WTC11 (cell line): Measurements from ENCODE around the gene FAM8A1. TPM values are rescaled to one million over a fixed set of nuclear protein-coding genes. Genes with fewer than 3 reads are reported as not detected.

Experiments
- ATAC-seq: fragments of 200-7000 bp; cut with Tn5 transposase; 2 replicates; pipeline ENCODE4 v1.10.0; 2021; ENCODE audit warnings: mild to moderate bottlenecking, moderate library complexity
- CTCF ChIA-PET: fragments of 300-600 bp; sonication (Branson Sonifier 250); formaldehyde crosslinking; loops from one replicate; lab custom pipeline; 2021; ENCODE audit warnings: antibody characterized with exemption; lab: Charles Lee
- POLR2A ChIA-PET: fragments of 350-600 bp; sonication (Branson Sonifier 250); formaldehyde crosslinking; loops from one replicate; lab custom pipeline; 2021; ENCODE audit warnings: antibody characterized with exemption; lab: Charles Lee
- DNase-seq: peaks from one replicate; pipeline ENCODE4 v3.0.0; 2021; ENCODE audit warnings: low spot score
- H3K27ac Mint-ChIP-seq: 2 replicates; pipeline ENCODE4 v1.8.0; 2021; ENCODE audit warnings: mixed read lengths
- H3K27me3 Mint-ChIP-seq: 2 replicates; pipeline ENCODE4 v1.8.0; 2021; ENCODE audit warnings: low read depth, mild to moderate bottlenecking, moderate library complexity, mixed read lengths
- H3K36me3 Mint-ChIP-seq: 2 replicates; pipeline ENCODE4 v1.8.0; 2021; ENCODE audit warnings: mixed read lengths
- H3K4me1 Mint-ChIP-seq: 2 replicates; pipeline ENCODE4 v1.8.0; 2022; ENCODE audit warnings: mixed read lengths
- H3K4me3 Mint-ChIP-seq: 2 replicates; pipeline ENCODE4 v1.8.0; 2021; ENCODE audit warnings: mild to moderate bottlenecking, moderate library complexity, mixed read lengths
- H3K9me3 Mint-ChIP-seq: 2 replicates; pipeline ENCODE4 v1.8.0; 2021; ENCODE audit warnings: mixed read lengths
- ATF2 ChIP-seq: sonication (generic); formaldehyde crosslinking; IDR thresholded peaks from 2 replicates; pipeline ENCODE4 v1.8.1; 2022; ENCODE audit warnings: low read depth, missing genetic modification reagents, borderline replicate concordance
- CDX4 ChIP-seq: fragments of 250-450 bp; sonication (Bioruptor Pico); IDR thresholded peaks from 2 replicates; pipeline ENCODE4 v1.9.0; 2021; ENCODE audit warnings: moderate library complexity, mild to moderate bottlenecking, inconsistent platforms, borderline replicate concordance
- CREB1 ChIP-seq: sonication (generic); formaldehyde crosslinking; IDR thresholded peaks from 2 replicates; pipeline ENCODE4 v1.8.0; 2023; ENCODE audit warnings: mild to moderate bottlenecking, missing genetic modification reagents
- CREM ChIP-seq: sonication (generic); formaldehyde crosslinking; IDR thresholded peaks from 2 replicates; pipeline ENCODE4 v1.8.1; 2022; ENCODE audit warnings: mild to moderate bottlenecking, missing genetic modification reagents, moderate library complexity
- ESRRA ChIP-seq: sonication (generic); formaldehyde crosslinking; IDR thresholded peaks from 2 replicates; pipeline ENCODE4 v1.8.1; 2022; ENCODE audit warnings: mild to moderate bottlenecking, missing genetic modification reagents, borderline replicate concordance
- FOXJ3 ChIP-seq: sonication (generic); formaldehyde crosslinking; IDR thresholded peaks from 2 replicates; pipeline ENCODE4 v1.9.0; 2021; ENCODE audit warnings: missing genetic modification reagents, mild to moderate bottlenecking, borderline replicate concordance
- FOXK1 ChIP-seq: sonication (generic); formaldehyde crosslinking; IDR thresholded peaks from 2 replicates; pipeline ENCODE4 v1.8.0; 2022; ENCODE audit warnings: mild to moderate bottlenecking, moderate library complexity, missing genetic modification reagents
- HMGA2 ChIP-seq: fragments of 250-450 bp; sonication (Bioruptor Pico); IDR thresholded peaks from 2 replicates; pipeline ENCODE4 v1.4.0; 2021; ENCODE audit warnings: mild to moderate bottlenecking, moderate library complexity
- SMAD3 ChIP-seq: sonication (generic); formaldehyde crosslinking; IDR thresholded peaks from 2 replicates; pipeline ENCODE4 v1.8.0; 2022; ENCODE audit warnings: missing genetic modification reagents, mild to moderate bottlenecking, borderline replicate concordance
- SOX15 ChIP-seq: fragments of 250-450 bp; sonication (Bioruptor Pico); IDR thresholded peaks from 2 replicates; pipeline ENCODE4 v1.9.0; 2021; ENCODE audit warnings: mild to moderate bottlenecking
- STAT6 ChIP-seq: sonication (generic); formaldehyde crosslinking; conservative IDR thresholded peaks from 2 replicates; pipeline ENCODE4 v1.8.1; 2023; ENCODE audit warnings: mild to moderate bottlenecking, low read depth, missing genetic modification reagents, moderate library complexity
- TP53 ChIP-seq: sonication (generic); formaldehyde crosslinking; IDR thresholded peaks from 2 replicates; pipeline ENCODE4 v1.8.1; 2023; ENCODE audit warnings: mild to moderate bottlenecking, missing genetic modification reagents
- USF2 ChIP-seq: sonication (generic); formaldehyde crosslinking; IDR thresholded peaks from 2 replicates; pipeline ENCODE4 v1.8.1; 2023; ENCODE audit warnings: mild to moderate bottlenecking, missing genetic modification reagents, moderate library complexity
- ZMAT4 ChIP-seq: fragments of 250-450 bp; sonication (Bioruptor Pico); IDR thresholded peaks from 2 replicates; pipeline ENCODE4 v1.9.0; 2021; ENCODE audit warnings: mild to moderate bottlenecking
- ZNF121 ChIP-seq: sonication (generic); formaldehyde crosslinking; IDR thresholded peaks from 2 replicates; pipeline ENCODE4 v1.8.0; 2023; ENCODE audit warnings: missing genetic modification reagents
- ZNF423 ChIP-seq: fragments of 250-450 bp; sonication (Bioruptor Pico); IDR thresholded peaks from 2 replicates; pipeline ENCODE4 v2.1.2; 2022; ENCODE audit warnings: mild to moderate bottlenecking, moderate library complexity
- total RNA-seq: library from RNA; stranded (reverse); gene quantifications from 3 replicates; pipeline ENCODE4 v1.2.3, GENCODE V29; 2021

The FAM8A1 gene
- total RNA-seq, 1 experiment from 2014 or later, result 10.3 TPM

- TF ChIP-seq CREB1 (CRISPR knock-in tag) (no peak), SMAD3 (CRISPR knock-in tag) (no peak), CDX4 (CRISPR knock-in tag) (no peak), ZNF121 (CRISPR knock-in tag) (no peak), USF2 (CRISPR knock-in tag) (no peak), CREM (no peak), STAT6 (CRISPR knock-in tag) (no peak)
Observed at GRCh38 chr6:17612048-17612447, 11.9 kb downstream of the FAM8A1 start (continued).

- Mint-ChIP-seq H3K36me3 (peaks cover 33% of the 10 kb centered on the region), H3K4me1 (no peaks in the 10 kb centered on the region), H3K27me3 (no peaks in the 10 kb centered on the region), H3K4me3 (no peak overlapping the region), H3K9me3 (no peaks in the 10 kb centered on the region), H3K27ac (no peak overlapping the region)
- ChIA-PET POLR2A (no interaction called here), CTCF (no interaction called here)
- ATAC-seq, result no peak
- no peak for DNase-seq
- no peak for TF ChIP-seq HMGA2 (CRISPR knock-in tag)
- no peak for TF ChIP-seq FOXJ3 (CRISPR knock-in tag)
- no peak for TF ChIP-seq FOXK1 (CRISPR knock-in tag)
- no peak for TF ChIP-seq STAT6 (CRISPR knock-in tag)
- no peak for TF ChIP-seq SOX15 (CRISPR knock-in tag)
- TF ChIP-seq ATF2, result no peak
- TF ChIP-seq TP53 (CRISPR knock-in tag), result no peak
- no peak for TF ChIP-seq ZNF423 (CRISPR knock-in tag)
Observed at GRCh38 chr6:17615794-17616193, 15.7 kb downstream of the FAM8A1 start.

GRCh38 chr6:17621003-17621402 is 20.9 kb downstream of the FAM8A1 start:
- POLR2A ChIA-PET, result no interaction called here
- CTCF ChIA-PET, result interaction anchor here (0.6 kb wide), 1 partner anchor 319 kb away, joined by 4 read pairs; no protein-coding TSS in a partner anchor
- Mint-ChIP-seq H3K27me3 (no peaks in the 10 kb centered on the region), H3K9me3 (no peaks in the 10 kb centered on the region), H3K4me3 (no peak overlapping the region), H3K36me3 (peaks cover 65% of the 10 kb centered on the region), H3K4me1 (no peaks in the 10 kb centered on the region), H3K27ac (no peak overlapping the region)
- no peak for TF ChIP-seq ESRRA (CRISPR knock-in tag)
- TF ChIP-seq ZMAT4, result no peak
- ATAC-seq (no peak), DNase-seq (no peak)
